Activated CD8-positive, alpha-beta memory T cell treated with anti-CD3 and anti-CD28 coated beads for 24 hours (primary cell): ENCODE results near the gene TOM1.
A peak's percentile ranks its signal among the peaks of the same experiment; 100 is the strongest.

Source experiments
- DNase-seq: peaks from one replicate; pipeline ENCODE4 v3.0.0-alpha.2; 2020

The TOM1 gene

DNA sequence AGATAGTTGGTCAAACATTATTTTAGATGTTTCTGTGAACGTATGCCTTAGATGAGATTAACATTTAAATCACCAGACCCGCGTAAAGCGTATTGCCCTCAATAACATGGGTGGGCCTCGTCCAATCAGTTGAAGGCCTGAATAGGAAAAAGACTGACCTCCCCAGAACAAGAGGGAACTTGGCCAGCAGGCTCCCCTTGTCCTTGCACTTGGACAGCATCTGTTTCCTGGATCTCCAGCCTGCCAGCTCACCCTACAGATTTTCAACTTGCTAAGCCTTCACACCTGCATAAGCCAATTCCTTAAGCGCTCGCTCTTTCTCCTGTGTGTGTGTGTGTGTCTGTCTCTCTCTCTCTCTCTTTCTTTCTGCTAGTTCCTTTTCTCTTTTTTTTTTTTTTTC lies 8.2 kb downstream of the TOM1 start:
- no peak for DNase-seq

- no peak for DNase-seq
These were observed 8.9 kb downstream of the TOM1 start for GRCh38 chr22:35308480-35309021.

DNA sequence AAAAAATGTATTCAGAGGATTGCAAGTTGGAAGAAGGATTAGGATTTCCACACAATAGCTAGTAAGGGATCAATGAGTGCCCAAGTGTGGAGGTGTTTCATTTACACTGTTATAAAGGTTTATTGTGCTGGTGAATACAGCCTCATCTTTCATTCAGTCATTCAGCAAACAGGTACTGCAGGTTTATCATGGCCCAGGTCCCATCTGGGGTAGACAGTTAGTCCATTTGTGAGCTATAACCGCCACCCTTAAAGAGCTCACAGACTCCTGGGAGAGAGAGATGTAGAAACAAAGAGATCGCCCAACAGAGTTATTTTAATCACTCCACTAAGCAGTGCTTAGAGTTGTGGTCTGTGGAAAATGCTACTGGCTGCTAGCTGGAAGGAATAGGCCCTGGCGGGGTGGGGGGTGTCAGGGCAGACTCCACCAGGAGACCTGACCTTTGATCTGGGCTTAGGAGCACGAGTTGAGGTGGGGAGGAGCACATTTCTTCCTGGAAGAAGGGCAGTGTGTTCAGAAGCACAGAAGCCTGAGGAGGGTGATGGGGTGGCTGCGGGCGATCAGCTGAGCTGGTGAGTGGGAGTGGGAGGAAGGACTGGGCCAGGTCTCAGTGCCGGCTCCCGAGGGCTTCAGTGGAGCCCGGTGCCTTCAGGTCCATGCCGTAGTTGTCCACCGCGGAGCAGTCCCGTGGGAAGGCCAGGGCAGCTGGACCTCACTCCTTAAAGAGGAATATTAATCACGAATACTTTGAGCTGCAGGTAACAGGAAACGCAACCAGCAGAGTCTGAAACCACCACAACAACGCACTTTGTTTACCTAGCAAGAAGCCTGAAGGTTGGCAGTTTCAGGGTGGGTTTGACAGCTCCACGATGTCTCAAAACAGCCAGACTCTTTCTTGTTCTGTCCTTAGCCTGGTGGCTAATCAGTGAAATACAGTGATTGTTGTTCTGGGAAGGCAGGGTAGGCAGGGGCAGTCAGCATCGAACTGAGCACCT lies 11.2 kb downstream of the TOM1 start:
- peak; percentile 37 for DNase-seq

GRCh38 chr22:35311551-35311999 lies 11.9 kb downstream of the TOM1 start:
- DNase-seq, result no peak

GRCh38 chr22:35312198-35313059 lies 12.7 kb downstream of the TOM1 start:
- DNase-seq, result no peak

- DNase-seq, result no peak
These were observed 13.8 kb downstream of the TOM1 start for GRCh38 chr22:35313311-35314121.

- no peak for DNase-seq
These were observed 14.7 kb downstream of the TOM1 start for GRCh38 chr22:35314161-35314942.

DNA sequence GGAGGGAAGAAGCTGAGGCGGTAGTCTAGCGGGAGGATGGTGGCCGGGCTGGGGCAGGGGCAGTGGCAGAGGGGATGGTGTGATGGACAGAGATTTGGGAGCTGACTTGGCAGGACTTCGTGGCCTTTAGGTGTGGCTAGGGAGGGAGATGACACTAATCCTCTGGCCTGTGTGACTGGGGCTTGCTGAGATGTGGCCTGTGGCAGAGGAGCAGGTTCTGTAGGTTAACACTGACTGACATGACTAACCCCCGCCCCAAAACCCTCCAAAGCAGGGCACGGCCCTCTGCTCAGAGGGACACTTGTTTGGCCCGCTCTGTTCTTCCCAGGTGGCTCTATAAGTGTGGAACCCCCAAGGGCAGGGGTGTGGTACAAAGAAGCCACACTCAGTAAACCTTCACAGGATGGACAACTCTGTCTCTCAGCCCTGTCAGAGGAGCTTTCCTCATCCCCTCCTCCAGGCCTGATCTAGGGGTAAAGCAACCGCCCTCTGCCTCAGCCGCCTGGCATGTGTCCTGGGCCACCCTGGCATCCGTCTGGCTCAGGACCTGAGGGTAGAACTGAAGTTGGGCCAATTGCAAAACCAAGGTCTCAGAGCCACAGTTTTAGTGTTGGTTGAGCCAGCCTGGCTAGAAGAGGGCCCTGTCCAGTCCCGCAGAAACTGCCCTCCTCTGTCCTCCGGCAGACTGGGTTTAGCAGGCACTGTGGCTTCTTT lies 15.6 kb downstream of the TOM1 start:
- no peak for DNase-seq

GRCh38 chr22:35315855-35316745 lies 16.4 kb downstream of the TOM1 start:
- DNase-seq, result no peak

DNA sequence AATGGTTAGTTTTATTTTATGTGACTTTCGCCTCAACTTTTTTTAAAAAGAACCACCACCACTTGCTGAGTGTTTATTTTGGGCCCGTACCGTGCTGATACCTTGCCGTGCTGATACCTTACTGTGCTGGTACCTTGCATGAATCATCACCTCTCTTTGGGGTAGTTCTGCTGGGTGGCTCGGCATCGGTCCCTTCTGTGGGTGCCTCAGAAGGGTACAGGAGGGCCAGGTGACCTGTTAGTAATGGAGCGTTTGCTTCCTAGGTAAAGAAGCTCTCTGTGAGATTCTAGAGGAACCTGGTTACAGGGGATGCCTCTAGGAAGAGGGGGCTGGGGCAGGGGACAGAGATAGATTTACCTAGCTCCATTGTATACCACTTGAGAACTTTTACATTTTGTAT lies 17.1 kb downstream of the TOM1 start:
- no peak for DNase-seq

- no peak for DNase-seq
These were observed 18.1 kb downstream of the TOM1 start for GRCh38 chr22:35317680-35318290.

- DNase-seq, result no peak
These were observed 18.9 kb downstream of the TOM1 start for GRCh38 chr22:35318346-35319215.

- no peak for DNase-seq
These were observed 19.7 kb downstream of the TOM1 start for GRCh38 chr22:35319244-35319985.

- no peak for DNase-seq
These were observed 22.4 kb downstream of the TOM1 start for GRCh38 chr22:35322126-35322525.

GRCh38 chr22:35322893-35323292 lies 23.2 kb downstream of the TOM1 start:
- no peak for DNase-seq

GRCh38 chr22:35323305-35323704 lies 23.6 kb downstream of the TOM1 start:
- DNase-seq, result no peak

GRCh38 chr22:35324067-35324466 lies 24.4 kb downstream of the TOM1 start:
- DNase-seq, result no peak

GRCh38 chr22:35324762-35325161 lies 25.1 kb downstream of the TOM1 start:
- DNase-seq, result no peak
